SK-N-SH treated with all-trans-retinoic acid at 6 μM for 48 hours (cell line): Measurements from ENCODE around the gene BOK.

Experiments
- ARNTL ChIP-seq: fragments of 450-650 bp; formaldehyde crosslinking; IDR thresholded peaks from 2 replicates; pipeline ENCODE4 v1.5.0; 2020; ENCODE audit warnings: low read depth, mild to moderate bottlenecking, moderate library complexity, borderline replicate concordance
- BACH2 ChIP-seq: fragments of 250-450 bp; sonication (Bioruptor Pico); IDR thresholded peaks from 2 replicates; pipeline ENCODE4 v1.9.0; 2021; ENCODE audit warnings: mild to moderate bottlenecking, borderline replicate concordance
- CSRNP3 ChIP-seq: fragments of 250-450 bp; sonication (Bioruptor Pico); IDR thresholded peaks from 2 replicates; pipeline ENCODE4 v1.5.1; 2021; ENCODE audit warnings: mild to moderate bottlenecking, moderate library complexity
- ZC3H10 ChIP-seq: fragments of 250-450 bp; sonication (Bioruptor Pico); IDR thresholded peaks from 2 replicates; pipeline ENCODE4 v1.5.1; 2021; ENCODE audit warnings: mild to moderate bottlenecking, moderate library complexity

- no peak for TF ChIP-seq ZC3H10 (CRISPR knock-in tag)
- no peak for TF ChIP-seq CSRNP3
- no peak for TF ChIP-seq ARNTL (CRISPR knock-in tag)
- TF ChIP-seq BACH2, result no peak
These were observed 44.2 kb downstream of the BOK start for GRCh38 chr2:241602720-241603119.
